ENCODE data around the gene MT1F. TPM values are rescaled to one million over a fixed set of nuclear protein-coding genes. Genes with fewer than 3 reads are reported as not detected.

The MT1F gene
- total and polyA plus RNA-seq, 2 donors (not counting 1 experiment from before 2014, with no cell fraction given): 4.3 to 5.3 TPM

DNA sequence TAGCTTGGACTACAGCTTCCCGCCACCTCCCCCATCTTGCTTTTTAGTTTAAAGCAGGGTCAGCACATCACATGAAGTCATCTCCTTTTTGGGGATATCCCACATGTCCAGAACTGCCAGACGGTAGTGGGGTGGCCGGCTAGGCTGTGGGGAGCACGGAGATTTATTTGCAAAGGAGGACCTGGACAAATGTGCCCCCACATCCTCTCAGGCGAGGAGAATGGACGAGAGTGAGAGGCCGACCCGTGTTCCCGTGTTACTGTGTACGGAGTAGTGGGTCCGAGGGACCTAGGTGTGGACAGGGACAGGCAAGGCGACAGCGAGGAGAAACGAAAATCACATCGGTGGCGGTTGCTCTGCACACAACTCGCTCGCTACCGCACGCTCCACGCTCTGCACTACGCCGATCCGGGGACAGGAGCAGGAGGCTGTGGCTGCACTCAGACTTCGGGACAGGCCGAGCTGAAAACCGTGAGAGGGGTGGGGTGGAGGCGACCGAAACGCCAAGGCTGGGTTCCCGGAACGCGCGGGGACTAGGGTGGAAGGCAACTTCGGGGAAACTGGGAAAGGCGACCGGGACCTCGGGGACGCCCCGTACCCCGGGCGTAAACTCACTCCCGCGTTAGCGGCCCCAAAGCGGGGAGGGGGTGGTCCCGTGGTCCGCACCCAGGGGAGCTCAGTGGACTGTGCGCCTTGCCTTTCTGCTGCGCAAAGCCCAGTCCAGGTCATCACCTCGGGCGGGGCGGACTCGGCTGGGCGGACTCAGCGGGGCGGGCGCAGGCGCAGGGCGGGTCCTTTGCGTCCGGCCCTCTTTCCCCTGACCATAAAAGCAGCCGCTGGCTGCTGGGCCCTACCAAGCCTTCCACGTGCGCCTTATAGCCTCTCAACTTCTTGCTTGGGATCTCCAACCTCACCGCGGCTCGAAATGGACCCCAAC is 19.7 kb upstream of the MT1F start, which contains the start of gene MT1A:
MT1A (plus strand) TSS at position 853 of the 937 bp plus-strand sequence; CDS start at position 926, 73 bp downstream.
- peak within 1 kb of the TSS; percentile 63 for H3K4me3 Mint-ChIP-seq
- peaks cover 0 to 73% (median 36%) of the 10 kb centered on the region in 4 experiments for H3K27me3 ChIP-seq (replicated peaks in 1 of 4; ENCODE audit: control extremely low read depth in 1 of 4, control insufficient read depth in 3 of 4, insufficient read depth in 4 of 4, low read length in 3 of 4)

More for the DNA sequence above, 19.7 kb upstream of the MT1F start, which contains the start of gene MT1A:
- H3K9me3 Mint-ChIP-seq (ENCODE audit: insufficient read depth): no peaks in the 10 kb centered on the region
- Histone ChIP-seq H3K27ac (ENCODE audit: low read length in 2 of 2) (no peak within 1 kb of the TSS), H3K9ac (ENCODE audit: low read length) (no peak within 1 kb of the TSS), H3K4me1 (ENCODE audit: control insufficient read depth in 2 of 2, insufficient read depth in 2 of 2, low read length in 2 of 2) (peaks cover 17 to 31% of the 10 kb centered on the region in 2 donors), H3K79me2 (ENCODE audit: control insufficient read depth, insufficient read depth, low read length) (no peaks in the 10 kb centered on the region), H3K36me3 (replicated peaks in 1 of 2; ENCODE audit: control extremely low read depth in 1 of 2, control insufficient read depth in 1 of 2, extremely low read depth in 1 of 2, insufficient read depth in 2 of 2, low read length in 1 of 2) (no peaks in the 10 kb centered on the region), H4K20me1 (ENCODE audit: control insufficient read depth, insufficient read depth, low read length, poor library complexity, severe bottlenecking) (no peaks in the 10 kb centered on the region), H3K4me3 (ENCODE audit: control extremely low read depth in 1 of 5, extremely low read depth in 1 of 5, insufficient read depth in 1 of 5, low read depth in 2 of 5, low read length in 4 of 5) (no peak within 1 kb of the TSS), H3K9me3 (ENCODE audit: control extremely low read depth in 1 of 3, control insufficient read depth in 2 of 3, insufficient read depth in 1 of 3, low read length in 2 of 3) (peaks cover 0 to 4% (median 0%) of the 10 kb centered on the region in 3 donors), H2AFZ (ENCODE audit: insufficient read depth, low read depth, low read length, poor library complexity, severe bottlenecking) (peak within 1 kb of the TSS; percentile 28), H3K4me2 (replicated peaks; ENCODE audit: low read depth, low read length, poor library complexity, severe bottlenecking) (peak within 1 kb of the TSS; percentile 46)
- 8% methylated on average over 65 of the region's 68 CpGs for WGBS (ENCODE audit: insufficient coverage)
- TF ChIP-seq, protein P1, sequence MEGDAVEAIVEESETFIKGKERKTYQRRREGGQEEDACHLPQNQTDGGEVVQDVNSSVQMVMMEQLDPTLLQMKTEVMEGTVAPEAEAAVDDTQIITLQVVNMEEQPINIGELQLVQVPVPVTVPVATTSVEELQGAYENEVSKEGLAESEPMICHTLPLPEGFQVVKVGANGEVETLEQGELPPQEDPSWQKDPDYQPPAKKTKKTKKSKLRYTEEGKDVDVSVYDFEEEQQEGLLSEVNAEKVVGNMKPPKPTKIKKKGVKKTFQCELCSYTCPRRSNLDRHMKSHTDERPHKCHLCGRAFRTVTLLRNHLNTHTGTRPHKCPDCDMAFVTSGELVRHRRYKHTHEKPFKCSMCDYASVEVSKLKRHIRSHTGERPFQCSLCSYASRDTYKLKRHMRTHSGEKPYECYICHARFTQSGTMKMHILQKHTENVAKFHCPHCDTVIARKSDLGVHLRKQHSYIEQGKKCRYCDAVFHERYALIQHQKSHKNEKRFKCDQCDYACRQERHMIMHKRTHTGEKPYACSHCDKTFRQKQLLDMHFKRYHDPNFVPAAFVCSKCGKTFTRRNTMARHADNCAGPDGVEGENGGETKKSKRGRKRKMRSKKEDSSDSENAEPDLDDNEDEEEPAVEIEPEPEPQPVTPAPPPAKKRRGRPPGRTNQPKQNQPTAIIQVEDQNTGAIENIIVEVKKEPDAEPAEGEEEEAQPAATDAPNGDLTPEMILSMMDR (IDR thresholded peaks at IDR 0.05): no peak
- TF ChIP-seq EZH2 (IDR thresholded peaks at IDR 0.05; ENCODE audit: borderline replicate concordance, insufficient read depth, low read depth, low read length, poor library complexity, severe bottlenecking): no peak
- ATAC-seq (ENCODE audit: low read depth) (no peak), DNase-seq (peak; percentile 29)
- H3K4me1 Mint-ChIP-seq: peaks cover 24% of the 10 kb centered on the region
- ChIA-PET CTCF (interaction anchor here (0.7 kb wide), 1 partner anchor 15 kb away, joined by 3 read pairs; no protein-coding TSS in a partner anchor), POLR2A (no interaction called here)
- H3K27ac Mint-ChIP-seq: no peak within 1 kb of the TSS
- peaks cover 78% of the 10 kb centered on the region for H3K27me3 Mint-ChIP-seq
- intact Hi-C loops (cut with micrococcal nuclease): loop anchor here (10.0 kb wide), 1 partner anchor 47 kb away; the partner anchor contains the start of gene MT1X
